GM19025 (cell line): ENCODE results near the gene SSTR3.
"Not testable (repeated sequence)": the region's sequence is repeated elsewhere in the genome, so short reads cannot be mapped to it uniquely, and the experiment has no call there.

ENCODE experiments used
- ATAC-seq: cut with Tn5 transposase; IDR thresholded peaks from one replicate; pipeline ENCODE4 v1.9.1; 2021; ENCODE audit warnings: mild to moderate bottlenecking, low read depth, moderate library complexity; ENCODE audit not compliant: unreplicated experiment

SSTR3 gene

DNA sequence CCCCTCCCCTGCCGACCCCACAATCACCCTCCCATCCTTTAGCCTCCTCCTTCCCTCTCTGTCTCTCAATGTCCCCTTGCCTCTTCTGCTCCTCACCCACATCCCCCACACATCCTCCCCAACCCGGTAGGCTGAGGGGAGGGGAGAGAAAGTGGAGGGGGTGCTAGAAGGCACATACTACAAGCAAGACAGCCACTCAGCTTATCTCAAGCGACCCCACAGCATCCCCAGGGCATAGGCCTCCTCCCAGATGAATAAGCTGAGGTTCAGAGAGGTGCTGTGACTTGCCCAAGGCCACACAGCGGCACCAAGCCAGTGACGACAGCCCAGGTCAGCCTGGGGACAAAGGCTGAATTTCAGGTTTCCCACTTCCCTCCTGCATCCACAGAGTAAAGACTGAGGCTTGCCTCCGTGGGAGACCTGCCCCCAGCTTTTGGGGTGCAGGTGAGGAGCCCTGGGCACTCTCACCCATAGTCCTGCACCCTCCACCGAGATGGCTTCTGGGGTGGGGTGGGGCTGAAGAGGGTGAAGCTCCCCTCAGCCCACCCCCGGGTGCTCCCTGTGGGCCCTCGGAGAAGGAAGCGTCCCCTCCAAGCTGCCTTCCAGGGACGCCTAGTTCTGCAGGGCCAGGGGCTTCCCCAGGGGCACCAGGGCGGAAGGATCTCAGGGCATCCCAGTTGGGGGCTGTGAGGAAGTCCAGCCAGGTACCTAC, 31.3 kb upstream of the SSTR3 start:
- ATAC-seq = peak; percentile 2

DNA sequence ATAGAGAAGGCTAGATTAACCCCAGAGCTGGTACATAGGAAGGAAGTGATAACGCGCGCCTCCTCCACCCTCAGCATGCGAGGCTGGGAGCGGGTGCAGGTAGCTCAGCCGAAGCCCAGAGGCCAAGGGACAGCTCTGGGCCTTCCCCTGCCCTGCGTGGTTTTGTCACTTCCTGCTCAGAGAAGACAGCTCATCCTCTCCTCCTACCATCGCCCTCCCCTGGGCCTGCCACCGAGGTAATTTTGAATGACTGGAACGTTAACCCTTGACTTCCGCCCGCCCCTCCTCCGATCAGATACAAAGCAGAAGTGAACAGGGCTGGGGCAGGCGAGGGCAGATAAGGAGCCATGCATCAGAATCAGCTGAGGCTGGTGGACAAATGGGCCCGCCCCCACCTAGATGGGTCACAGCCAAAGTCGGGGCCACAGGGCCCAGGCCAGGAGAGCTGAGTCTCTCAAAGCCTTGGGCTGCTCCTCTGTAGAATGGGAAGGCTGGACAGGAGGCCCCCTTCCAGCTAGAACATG, 30.2 kb upstream of the SSTR3 start:
- peak; percentile 57 for ATAC-seq

DNA sequence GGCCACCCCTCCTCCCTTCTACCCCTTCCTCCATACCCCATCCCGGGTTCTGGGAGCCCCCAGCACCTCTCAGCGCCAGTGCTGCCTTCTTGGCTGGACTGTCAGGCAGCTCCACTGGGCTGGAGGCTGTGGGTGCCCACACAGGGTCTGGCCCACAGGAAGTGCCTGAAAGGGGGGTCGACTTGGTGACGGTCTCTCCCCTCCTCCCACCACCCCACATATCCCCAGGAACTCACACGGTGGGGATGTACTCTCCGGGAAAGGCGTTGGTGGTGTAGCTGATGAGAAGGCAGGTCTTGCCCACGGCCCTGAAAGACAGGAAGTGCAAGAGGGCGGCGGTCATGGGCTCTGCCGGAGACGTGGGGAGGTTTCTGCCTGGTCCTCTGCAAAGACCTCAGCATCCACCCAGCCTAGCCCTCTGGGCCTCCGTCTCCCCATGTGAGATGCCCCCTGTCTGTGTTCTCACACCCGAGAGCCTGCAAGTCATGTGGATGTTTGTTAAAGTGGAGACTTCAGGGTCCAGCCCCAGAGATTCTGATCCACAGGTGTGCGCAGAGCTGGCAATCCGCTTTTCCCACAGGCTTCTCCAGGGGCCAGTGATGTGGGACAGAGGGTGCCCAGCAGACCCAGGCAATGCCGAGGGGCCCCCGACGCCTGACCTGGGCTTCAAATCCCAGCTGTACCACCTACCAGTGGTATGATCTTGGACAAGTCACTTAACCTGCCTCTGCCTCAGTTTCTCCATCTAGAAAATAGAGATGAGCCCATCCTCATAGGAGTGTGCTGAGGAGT, 29.3 kb upstream of the SSTR3 start:
- ATAC-seq = no peak

DNA sequence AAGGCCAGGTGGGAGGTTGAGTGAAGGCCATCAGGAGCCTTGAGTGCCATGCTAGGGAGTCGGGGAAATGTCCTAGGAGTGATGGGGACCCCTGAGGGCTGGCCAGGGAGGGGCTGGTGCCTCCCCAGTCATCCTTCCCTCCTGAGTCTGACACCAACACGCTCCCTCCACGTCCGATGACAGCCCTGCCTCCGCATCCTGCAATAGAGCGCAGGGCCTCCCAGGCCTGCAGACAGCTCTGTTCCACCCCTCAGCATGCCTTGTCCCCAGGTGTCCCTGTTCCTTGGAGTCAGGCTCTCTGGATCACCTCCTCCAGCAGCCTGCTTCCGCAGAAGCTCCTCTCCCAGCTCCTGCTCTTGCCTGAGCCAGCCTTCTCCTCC, 28.7 kb upstream of the SSTR3 start:
- ATAC-seq = no peak

DNA sequence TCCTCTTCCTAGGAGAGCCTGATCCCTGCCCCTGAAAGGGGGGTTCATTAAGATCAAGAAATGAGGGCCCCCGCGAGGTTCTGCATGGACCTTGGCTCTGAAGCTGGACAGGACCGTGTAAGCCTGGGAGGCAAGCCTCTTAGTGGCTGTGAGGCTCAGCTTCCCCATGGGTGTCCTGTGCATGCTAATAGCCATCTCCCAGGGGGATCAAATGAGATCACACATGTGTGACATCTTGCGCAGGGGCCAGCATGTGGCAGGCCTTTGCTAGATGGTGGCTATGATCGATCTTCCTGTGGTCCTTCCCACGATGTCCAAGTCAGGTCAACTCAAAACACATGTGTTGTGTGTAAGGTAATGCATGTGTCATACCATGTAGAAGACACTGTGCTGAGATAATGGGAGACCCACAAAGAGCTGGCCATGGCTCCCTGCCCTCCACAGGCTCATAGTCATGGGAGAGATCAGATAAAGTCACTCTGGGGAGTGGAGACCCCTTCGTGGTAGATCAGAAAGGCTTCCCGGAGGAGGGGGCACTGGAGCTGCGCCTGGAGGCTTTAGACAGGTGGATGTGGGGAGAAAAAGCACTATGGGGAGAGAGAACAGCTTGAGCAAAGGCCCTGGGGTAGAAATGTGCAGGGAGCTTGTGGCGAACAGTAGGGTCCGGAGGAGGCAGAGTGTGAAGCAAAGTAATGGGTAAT, 28.1 kb upstream of the SSTR3 start:
- ATAC-seq = no peak

DNA sequence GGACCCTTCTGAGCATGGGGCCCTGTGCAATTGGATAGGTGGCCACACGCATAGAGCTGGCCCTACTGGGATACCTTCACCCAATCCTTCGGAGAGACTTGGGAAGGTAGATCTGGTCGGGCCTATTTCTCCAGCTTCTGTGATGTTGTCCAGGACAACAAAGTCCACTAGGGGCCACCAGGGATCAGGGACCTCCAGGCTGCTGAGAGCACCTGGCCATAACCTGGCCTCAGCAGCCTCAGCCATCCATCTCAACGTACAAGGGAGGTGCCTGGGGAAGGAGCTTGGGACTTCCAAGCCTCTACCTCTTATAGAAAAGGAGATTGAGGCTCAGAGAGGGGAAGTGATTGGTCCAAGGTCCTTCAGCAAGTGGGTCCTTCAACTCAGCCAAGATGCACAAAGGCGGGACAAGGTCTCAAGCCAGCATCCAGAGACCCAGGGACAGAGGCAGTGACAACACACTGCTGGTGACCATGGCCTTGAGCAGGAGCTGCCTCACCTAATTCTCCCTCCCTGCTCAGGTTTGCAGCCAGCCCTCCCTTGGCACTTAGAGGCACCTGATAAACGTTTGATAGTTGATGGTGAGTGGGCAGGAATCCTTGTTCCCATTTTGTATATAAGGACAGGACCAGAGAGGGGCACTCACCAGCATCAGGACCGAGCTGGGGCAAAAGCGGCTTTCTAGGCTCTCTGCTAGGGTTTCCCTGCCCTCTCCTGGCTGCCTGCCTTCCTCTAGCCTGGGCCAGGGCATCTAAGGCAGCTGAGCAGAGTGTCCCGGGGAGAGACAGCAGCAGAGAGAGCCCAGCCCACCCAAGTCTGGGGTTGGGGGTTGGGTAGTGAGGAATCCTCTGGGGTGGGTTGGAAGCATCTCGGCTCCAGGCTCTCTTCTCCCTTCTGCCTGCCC, 27.3 kb upstream of the SSTR3 start:
- ATAC-seq = no peak

DNA sequence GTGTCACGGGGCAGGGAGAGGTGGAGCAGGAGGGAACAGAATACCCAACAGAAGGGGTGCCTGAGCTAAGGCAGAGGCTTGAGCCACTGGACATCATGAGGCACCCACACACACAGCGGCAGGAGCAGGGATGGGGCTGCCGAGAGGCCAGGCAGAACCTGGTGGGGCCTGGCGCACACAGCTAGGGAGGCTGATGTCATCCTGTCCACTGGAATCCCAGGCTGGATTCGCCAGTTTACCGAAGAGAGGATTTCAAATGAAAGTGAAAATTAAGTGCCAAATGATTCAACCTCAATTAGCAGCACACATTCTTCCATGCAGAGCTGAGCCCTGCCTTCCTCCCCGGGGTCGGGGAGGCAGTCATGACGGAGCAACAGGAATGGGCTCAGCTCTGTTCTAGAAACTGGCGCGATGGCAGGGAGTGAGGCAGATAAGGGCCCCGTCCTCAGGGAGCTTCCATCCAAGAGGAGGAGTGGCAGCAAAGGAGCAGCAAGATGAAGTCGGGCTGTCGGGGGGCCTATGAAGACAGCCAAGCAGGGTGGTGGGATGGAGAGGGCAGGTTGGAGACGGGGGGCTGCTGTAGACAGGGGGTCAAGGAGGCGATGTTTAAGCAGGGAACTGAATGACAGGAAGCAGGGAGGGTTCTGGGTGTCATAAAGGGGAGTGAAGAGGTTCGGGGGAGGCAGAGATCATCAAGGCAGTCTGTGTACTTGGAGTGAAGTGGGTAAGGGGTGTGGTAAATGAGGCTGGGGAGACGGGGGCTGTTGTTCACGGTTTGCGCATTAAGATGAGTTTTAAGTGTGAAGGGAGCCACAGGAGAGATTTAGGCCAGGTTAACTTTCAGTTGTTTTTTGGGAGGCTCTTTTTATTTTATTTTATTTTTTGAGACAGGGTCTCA, 25.3 kb upstream of the SSTR3 start:
- no peak for ATAC-seq

DNA sequence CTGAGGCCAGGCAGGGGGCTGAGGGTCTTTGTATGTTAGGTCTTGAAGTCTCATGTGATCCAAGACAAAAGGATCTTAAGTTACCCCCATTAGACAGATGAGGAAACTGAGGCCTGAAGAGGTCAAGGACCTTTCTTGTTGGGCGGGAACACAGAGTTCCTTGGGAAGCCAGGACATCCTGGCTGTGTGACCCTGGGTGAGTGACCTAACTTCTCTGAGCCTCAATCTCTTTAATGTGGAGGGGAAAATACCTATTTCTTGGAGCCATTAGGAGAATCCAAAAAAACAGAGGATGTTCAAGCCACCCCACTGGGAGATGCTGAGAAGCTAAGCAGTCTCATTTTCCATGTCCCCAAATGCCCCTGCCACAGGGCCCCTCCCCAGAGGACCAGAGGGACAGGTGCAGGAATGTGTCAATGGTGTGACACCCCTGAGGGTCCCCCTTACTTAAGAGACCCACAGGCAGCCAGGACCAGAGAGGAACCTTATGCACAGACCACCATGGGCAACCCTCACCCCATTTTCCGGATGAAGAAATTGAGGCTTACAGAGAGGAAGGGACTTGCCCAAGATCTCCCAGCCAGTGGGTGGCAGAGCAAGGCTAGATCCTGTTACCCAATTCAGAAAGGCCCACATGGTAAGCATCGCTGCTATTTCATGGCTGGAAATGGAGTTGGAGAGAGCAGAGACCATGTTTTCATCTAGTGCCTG, 23.8 kb upstream of the SSTR3 start:
- no peak for ATAC-seq

DNA sequence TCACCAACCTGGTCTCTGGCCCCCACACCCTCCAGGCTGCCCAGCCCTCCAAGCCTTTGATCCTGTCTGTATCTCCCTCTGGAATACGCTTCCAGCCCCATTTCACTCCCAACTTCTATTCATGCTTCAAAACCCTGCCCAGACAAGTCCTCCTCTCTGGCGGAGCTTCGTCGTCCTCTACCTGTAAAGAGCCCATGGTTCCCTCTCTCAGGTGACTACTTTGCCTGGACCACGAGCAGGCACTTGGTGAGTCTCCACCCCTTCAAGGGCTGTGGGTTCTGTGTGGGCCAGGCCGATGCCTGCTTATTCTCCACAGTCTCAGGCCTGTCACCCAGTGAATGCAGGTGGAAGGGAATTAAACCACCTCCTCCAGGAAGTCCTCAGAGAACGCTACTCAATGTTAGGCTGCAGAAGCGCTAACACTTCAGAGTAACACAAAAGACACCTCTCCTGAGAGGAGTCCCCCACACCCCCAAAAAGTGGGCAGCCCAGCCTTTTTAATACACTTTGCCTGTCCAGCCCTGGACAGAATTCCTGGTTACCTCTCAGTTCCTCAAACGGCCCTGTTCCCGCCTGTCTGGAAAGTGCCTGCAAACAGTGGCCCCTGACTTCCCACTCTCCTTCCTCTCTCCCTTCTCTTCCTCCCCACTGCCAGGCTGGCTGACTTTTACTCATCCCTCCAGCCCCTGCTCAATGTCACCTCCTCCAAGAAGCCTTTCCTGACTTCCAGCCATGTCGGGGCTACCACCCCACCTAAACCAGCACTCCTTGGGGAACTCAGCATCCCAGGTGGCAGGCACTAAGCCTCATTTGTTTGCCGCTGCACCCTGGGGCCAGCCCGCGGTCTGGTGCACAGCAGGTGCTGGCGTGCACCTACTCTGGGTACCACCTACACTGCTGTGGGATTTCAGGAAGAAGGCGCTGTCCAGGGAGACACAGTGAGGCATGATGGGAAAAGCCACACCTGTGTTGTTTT, 22.7 kb upstream of the SSTR3 start:
- no peak for ATAC-seq

DNA sequence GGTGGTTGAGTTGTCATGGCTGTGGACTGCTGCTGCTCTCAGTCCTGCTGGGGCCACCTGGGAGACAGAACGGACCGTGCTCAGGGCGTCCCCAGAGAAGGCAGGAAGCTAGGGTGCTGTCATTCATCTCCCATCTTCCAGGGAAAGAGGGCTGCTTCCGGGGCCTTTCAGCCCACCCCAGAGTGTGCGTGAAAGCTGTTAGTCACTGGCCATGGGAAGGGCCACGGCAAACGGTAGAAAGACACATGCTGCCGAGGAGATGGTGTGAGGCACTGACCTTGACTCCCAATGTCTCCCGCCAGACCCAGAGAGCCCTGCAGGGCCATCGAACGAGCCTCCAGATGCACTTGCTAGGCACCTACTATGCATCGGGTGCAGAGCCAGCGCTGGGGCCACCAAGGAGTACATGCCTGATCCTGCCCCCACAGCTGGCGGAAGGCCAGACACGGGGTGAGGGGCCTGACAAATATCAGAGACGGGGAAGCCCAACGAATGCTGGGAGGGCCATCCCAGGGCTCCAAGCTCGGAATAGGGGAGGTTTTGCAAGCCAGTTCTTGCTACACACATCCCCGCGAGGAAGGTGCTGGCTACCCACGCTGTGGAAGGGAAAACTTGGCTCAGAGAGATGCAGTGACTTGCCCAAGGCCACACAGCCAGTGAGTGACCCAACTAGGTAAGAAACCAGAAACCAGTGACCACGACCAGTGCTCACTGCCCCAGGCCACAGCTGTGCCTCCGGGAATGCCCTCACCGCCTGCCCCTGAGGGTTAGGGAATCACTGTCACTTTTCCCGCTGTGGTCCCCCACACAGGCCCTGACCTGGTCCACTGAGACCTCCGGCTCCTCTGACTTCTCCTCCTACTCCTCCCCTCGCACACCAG, 21.7 kb upstream of the SSTR3 start:
- no peak for ATAC-seq

DNA sequence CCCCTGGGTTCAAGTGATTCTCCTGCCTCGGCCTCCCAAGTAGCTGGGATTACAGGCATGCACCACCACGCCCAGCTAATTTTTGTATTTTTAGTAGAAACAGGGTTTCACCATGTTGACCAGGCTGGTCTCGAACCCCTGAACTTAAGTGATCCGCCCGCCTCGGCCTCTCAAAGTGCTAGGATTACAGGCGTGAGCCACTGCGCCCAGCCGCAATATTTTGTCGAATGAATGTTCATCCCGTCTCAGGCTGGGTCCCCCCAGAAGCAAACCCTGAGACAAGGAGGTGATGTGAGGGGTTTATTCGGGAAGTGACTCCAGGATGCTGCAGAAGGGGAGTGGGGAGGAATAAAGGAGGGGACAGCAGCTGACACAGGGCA, 21.1 kb upstream of the SSTR3 start:
- not testable (repeated sequence) for ATAC-seq

DNA sequence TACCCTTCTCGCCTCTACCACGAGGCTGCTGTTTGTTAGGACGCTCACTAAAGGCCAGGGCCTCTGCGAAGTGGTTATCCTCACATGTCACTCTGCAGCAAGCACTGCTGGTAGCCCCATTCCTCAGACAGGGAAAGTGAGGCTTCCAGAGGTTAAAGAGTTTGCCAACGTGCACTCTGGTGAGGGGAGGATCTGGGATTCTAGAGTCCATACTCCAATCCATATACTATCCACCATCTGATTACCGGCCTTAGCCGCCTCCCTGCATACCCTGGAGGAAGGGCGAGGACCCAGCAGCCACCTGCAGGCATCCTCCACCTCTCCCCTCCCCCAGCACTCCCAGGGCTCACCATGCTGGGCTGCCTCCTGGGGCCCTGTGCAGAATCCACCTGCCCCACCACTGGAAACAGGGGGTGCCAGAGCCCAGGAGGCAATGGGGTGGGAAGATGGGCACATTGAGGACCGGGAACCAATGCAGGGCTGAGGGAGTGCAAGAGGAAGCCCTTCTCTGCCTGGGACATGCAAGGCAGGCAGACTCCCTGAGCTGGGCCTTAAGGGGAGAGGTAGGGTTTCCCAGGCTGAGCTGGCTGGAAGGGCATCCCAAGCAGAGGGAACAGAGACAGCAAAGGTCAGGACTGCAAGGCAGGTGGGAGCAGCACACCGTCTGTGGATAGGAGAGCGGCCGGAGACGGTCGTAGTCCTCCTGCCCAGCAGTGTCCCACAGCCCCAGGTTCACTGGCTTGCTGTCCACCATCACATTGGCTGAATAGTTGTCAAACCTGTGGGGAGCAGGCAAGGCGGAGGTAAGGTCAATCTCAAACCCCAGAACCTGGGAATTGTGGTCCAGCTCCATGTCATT, 20.1 kb upstream of the SSTR3 start:
- no peak for ATAC-seq

DNA sequence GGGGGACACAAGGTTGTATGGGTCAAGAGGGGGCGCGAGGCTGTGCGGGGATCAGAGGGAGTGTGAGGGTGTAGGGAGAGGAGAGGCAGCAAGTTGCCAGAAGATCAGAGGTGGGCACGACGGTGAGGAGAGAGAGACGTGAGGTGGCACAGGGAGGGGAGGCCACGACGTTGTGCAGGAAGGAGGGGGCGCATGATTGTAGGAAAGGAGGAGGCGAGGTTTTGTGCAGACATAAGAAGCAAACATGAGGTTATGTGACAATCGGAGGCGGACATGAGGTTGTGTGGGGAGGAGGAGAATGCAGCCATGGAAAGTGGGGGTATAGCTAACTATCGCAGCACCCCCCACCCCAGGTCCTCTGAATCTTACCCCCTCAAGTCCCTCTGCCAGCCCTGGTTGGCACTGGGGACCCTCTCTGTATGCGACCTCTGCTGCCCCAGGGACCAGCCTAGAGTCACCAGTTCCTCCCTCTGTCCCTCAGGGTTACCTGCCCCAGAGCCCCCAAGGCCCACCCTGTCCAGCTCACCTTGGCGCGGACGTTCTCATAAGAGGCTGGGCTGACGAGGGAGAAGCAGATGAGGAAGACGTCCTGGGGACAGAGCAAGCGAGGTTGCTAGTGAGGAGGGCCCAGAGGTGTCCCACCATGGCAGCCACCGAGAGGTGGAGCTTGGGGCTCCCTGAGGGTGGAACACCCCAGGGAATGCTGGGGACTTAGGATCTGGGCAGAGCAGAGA, 19.3 kb upstream of the SSTR3 start:
- no peak for ATAC-seq

DNA sequence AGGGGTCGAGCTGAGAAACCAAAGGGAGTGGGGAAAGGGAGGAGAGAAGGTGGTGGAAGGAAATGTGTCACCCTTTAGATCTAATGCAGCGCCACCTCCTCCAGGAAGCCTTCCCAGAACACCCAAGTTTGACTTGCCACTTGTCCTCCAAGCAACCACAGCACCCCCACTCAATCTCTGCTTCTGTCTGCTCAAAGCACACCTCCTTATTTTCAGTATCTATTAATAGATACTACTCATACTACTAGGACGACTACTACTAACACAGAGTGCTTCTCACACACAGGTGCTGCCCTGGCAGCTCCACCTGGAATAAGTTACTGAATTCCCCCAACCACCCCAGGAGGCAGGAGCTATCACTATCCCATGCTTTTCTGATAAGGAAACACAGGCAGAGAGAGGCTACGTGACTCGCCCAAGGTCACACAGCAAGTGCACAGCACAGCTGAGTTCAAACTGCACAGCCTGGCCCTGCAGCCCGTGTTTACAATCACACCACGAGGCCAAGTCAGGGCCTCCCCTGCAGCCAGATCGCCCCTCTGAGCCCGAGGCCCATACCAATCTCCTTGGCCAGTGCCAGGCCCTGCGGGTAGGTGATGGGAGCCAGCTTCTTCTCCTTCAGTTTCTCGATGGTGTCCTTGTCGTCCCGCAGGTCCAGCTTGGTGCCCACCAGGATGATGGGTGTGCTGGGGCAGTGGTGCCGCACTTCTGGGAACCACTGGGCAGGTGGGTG, 18.6 kb upstream of the SSTR3 start:
- ATAC-seq = no peak
